ENCODE data around the gene GPX2. TPM values are rescaled to one million over a fixed set of nuclear protein-coding genes. Genes with fewer than 3 reads are reported as not detected.

The GPX2 gene
- not detected for polyA plus RNA-seq (2013, experiment 1 of 2)
- polyA plus RNA-seq (2013, experiment 2 of 2) = not detected

GRCh38 chr14:64942531-64943111, at the start of gene GPX2:
TSS of gene GPX2 (minus strand) at chr14:64942745. CDS start at chr14:64942726, 19 bp downstream.
- Histone ChIP-seq H3K79me1 (replicated peaks; ENCODE audit: low read length, poor library complexity, severe bottlenecking) (peaks cover 25% of the 10 kb centered on the region), H2BK5ac (ENCODE audit: low read depth, low read length, poor library complexity, severe bottlenecking) (no peak within 1 kb of the TSS), H3K36me3 (ENCODE audit: control insufficient read depth in 1 of 2, insufficient read depth in 2 of 2, low read depth in 1 of 2, low read length in 2 of 2) (peaks cover 31 to 58% of the 10 kb centered on the region in 2 experiments), H3K4me1 (ENCODE audit: control insufficient read depth, insufficient read depth, low read depth, low read length) (peaks cover 12% of the 10 kb centered on the region), H2BK12ac (ENCODE audit: low read length in 2 of 2) (no peak within 1 kb of the TSS), H4K8ac (ENCODE audit: low read length) (no peak within 1 kb of the TSS), H3K4me3 (ENCODE audit: insufficient read depth in 1 of 2, low read depth in 1 of 2, low read length in 2 of 2) (no peak within 1 kb of the TSS), H3K4ac (ENCODE audit: low read depth in 1 of 2, low read length in 2 of 2) (no peak within 1 kb of the TSS), H2BK120ac (ENCODE audit: low read depth, low read length) (no peak within 1 kb of the TSS), H3K23ac (ENCODE audit: low read length in 2 of 2) (no peak within 1 kb of the TSS), H2AK5ac (ENCODE audit: low read length, severe bottlenecking) (no peak within 1 kb of the TSS), H3K18ac (ENCODE audit: low read depth in 1 of 2, low read length in 2 of 2) (no peak within 1 kb of the TSS), H2BK15ac (ENCODE audit: low read depth, poor library complexity, severe bottlenecking) (no peak within 1 kb of the TSS), H4K91ac (ENCODE audit: low read length) (no peak within 1 kb of the TSS), H3K14ac (ENCODE audit: low read length in 2 of 2) (no peak within 1 kb of the TSS), H3K9me3 (ENCODE audit: control insufficient read depth, low read length) (no peaks in the 10 kb centered on the region), H3K4me2 (ENCODE audit: low read length, poor library complexity, severe bottlenecking) (no peak within 1 kb of the TSS), H3K27me3 (ENCODE audit: control insufficient read depth in 1 of 2, insufficient read depth in 1 of 2, low read length in 2 of 2) (no peaks in the 10 kb centered on the region), H3K9ac (ENCODE audit: low read length) (no peak within 1 kb of the TSS), H2AFZ (ENCODE audit: low read depth, low read length) (no peak within 1 kb of the TSS), H3K27ac (ENCODE audit: low read length, poor library complexity, severe bottlenecking) (no peak within 1 kb of the TSS)
- WGBS = 94% methylated on average over 13 of the region's 13 CpGs
- no peak for DNase-seq

- no peak overlapping the region for H3K27ac ChIP-seq (ENCODE audit: low read length, poor library complexity, severe bottlenecking)
- H3K4me3 ChIP-seq (ENCODE audit: insufficient read depth in 1 of 2, low read depth in 1 of 2, low read length in 2 of 2) = no peak overlapping the region
- H3K27me3 ChIP-seq (ENCODE audit: control insufficient read depth in 1 of 2, insufficient read depth in 1 of 2, low read length in 2 of 2) = no peaks in the 10 kb centered on the region
- peaks cover 0 to 2% of the 10 kb centered on the region in 2 experiments for H3K36me3 ChIP-seq (ENCODE audit: control insufficient read depth in 1 of 2, insufficient read depth in 2 of 2, low read depth in 1 of 2, low read length in 2 of 2)
- no peak overlapping the region for H4K91ac ChIP-seq (ENCODE audit: low read length)
- H3K18ac ChIP-seq (ENCODE audit: low read depth in 1 of 2, low read length in 2 of 2) = no peak overlapping the region
- no peak for DNase-seq
- H2AFZ ChIP-seq (ENCODE audit: low read depth, low read length) = no peak overlapping the region
- no peak overlapping the region for H2BK120ac ChIP-seq (ENCODE audit: low read depth, low read length)
- peaks cover 2% of the 10 kb centered on the region for H3K4me1 ChIP-seq (ENCODE audit: control insufficient read depth, insufficient read depth, low read depth, low read length)
- no peak overlapping the region for H2BK15ac ChIP-seq (ENCODE audit: low read depth, poor library complexity, severe bottlenecking)
- no peak overlapping the region for H3K9ac ChIP-seq (ENCODE audit: low read length)
- H2BK5ac ChIP-seq (ENCODE audit: low read depth, low read length, poor library complexity, severe bottlenecking) = no peak overlapping the region
- H3K79me1 ChIP-seq (replicated peaks; ENCODE audit: low read length, poor library complexity, severe bottlenecking) = peaks cover 37% of the 10 kb centered on the region
- H3K9me3 ChIP-seq (ENCODE audit: control insufficient read depth, low read length) = no peaks in the 10 kb centered on the region
- H4K8ac ChIP-seq (ENCODE audit: low read length) = no peak overlapping the region
- H3K23ac ChIP-seq (ENCODE audit: low read length in 2 of 2) = no peak overlapping the region
- no peak overlapping the region for H3K4me2 ChIP-seq (ENCODE audit: low read length, poor library complexity, severe bottlenecking)
- no peak overlapping the region for H2AK5ac ChIP-seq (ENCODE audit: low read length, severe bottlenecking)
- WGBS = 100% methylated on average over 4 of the region's 4 CpGs
- H3K4ac ChIP-seq (ENCODE audit: low read depth in 1 of 2, low read length in 2 of 2) = no peak overlapping the region
- H2BK12ac ChIP-seq (ENCODE audit: low read length in 2 of 2) = no peak overlapping the region
- no peak overlapping the region for H3K14ac ChIP-seq (ENCODE audit: low read length in 2 of 2)
Measured at GRCh38 chr14:64990939-64991338, 48.4 kb upstream of the GPX2 start.

GRCh38 chr14:64990296-64990695, 47.8 kb upstream of the GPX2 start:
- H3K9me3 ChIP-seq (ENCODE audit: control insufficient read depth, low read length) = no peaks in the 10 kb centered on the region
- peaks cover 33% of the 10 kb centered on the region for H3K79me1 ChIP-seq (replicated peaks; ENCODE audit: low read length, poor library complexity, severe bottlenecking)
- H3K27me3 ChIP-seq (ENCODE audit: control insufficient read depth in 1 of 2, insufficient read depth in 1 of 2, low read length in 2 of 2) = no peaks in the 10 kb centered on the region
- peaks cover 2% of the 10 kb centered on the region for H3K4me1 ChIP-seq (ENCODE audit: control insufficient read depth, insufficient read depth, low read depth, low read length)
- H3K4me2 ChIP-seq (ENCODE audit: low read length, poor library complexity, severe bottlenecking) = no peak overlapping the region
- H2BK120ac ChIP-seq (ENCODE audit: low read depth, low read length) = no peak overlapping the region
- H2AFZ ChIP-seq (ENCODE audit: low read depth, low read length) = no peak overlapping the region
- H3K14ac ChIP-seq (ENCODE audit: low read length in 2 of 2) = no peak overlapping the region
- no peak overlapping the region for H4K91ac ChIP-seq (ENCODE audit: low read length)
- peaks cover 0 to 2% of the 10 kb centered on the region in 2 experiments for H3K36me3 ChIP-seq (ENCODE audit: control insufficient read depth in 1 of 2, insufficient read depth in 2 of 2, low read depth in 1 of 2, low read length in 2 of 2)
- no peak overlapping the region for H2AK5ac ChIP-seq (ENCODE audit: low read length, severe bottlenecking)
- H3K9ac ChIP-seq (ENCODE audit: low read length) = no peak overlapping the region
- H3K4ac ChIP-seq (ENCODE audit: low read depth in 1 of 2, low read length in 2 of 2) = no peak overlapping the region
- 79% methylated on average over 3 of the region's 3 CpGs for WGBS
- H2BK5ac ChIP-seq (ENCODE audit: low read depth, low read length, poor library complexity, severe bottlenecking) = no peak overlapping the region
- no peak overlapping the region for H4K8ac ChIP-seq (ENCODE audit: low read length)
- DNase-seq = no peak
- H3K18ac ChIP-seq (ENCODE audit: low read depth in 1 of 2, low read length in 2 of 2) = no peak overlapping the region
- H3K23ac ChIP-seq (ENCODE audit: low read length in 2 of 2) = no peak overlapping the region
- H2BK15ac ChIP-seq (ENCODE audit: low read depth, poor library complexity, severe bottlenecking) = no peak overlapping the region
- H3K4me3 ChIP-seq (ENCODE audit: insufficient read depth in 1 of 2, low read depth in 1 of 2, low read length in 2 of 2) = no peak overlapping the region
- H2BK12ac ChIP-seq (ENCODE audit: low read length in 2 of 2) = no peak overlapping the region
- no peak overlapping the region for H3K27ac ChIP-seq (ENCODE audit: low read length, poor library complexity, severe bottlenecking)

- 4% methylated on average over 8 of the region's 8 CpGs for WGBS
- peak overlapping the region; percentile 69 to 96 for H3K4me3 ChIP-seq (ENCODE audit: insufficient read depth in 1 of 2, low read depth in 1 of 2, low read length in 2 of 2)
Measured at GRCh38 chr14:64987438-64987767, 44.9 kb upstream of the GPX2 start.

More at GRCh38 chr14:64987438-64987767, 44.9 kb upstream of the GPX2 start:
- Histone ChIP-seq H2BK15ac (ENCODE audit: low read depth, poor library complexity, severe bottlenecking) (peak overlapping the region; percentile 44), H3K27ac (ENCODE audit: low read length, poor library complexity, severe bottlenecking) (peak overlapping the region; percentile 39), H3K4ac (ENCODE audit: low read depth in 1 of 2, low read length in 2 of 2) (peak overlapping the region; percentile 2 to 35), H2AK5ac (ENCODE audit: low read length, severe bottlenecking) (no peak overlapping the region), H2BK12ac (ENCODE audit: low read length in 2 of 2) (no peak overlapping the region), H3K18ac (ENCODE audit: low read depth in 1 of 2, low read length in 2 of 2) (peak overlapping the region; percentile 61 to 67), H3K14ac (ENCODE audit: low read length in 2 of 2) (no peak overlapping the region), H4K91ac (ENCODE audit: low read length) (peak overlapping the region; percentile 92), H3K79me1 (replicated peaks; ENCODE audit: low read length, poor library complexity, severe bottlenecking) (peaks cover 22% of the 10 kb centered on the region), H4K8ac (ENCODE audit: low read length) (peak overlapping the region; percentile 70), H3K27me3 (ENCODE audit: control insufficient read depth in 1 of 2, insufficient read depth in 1 of 2, low read length in 2 of 2) (peaks cover 0 to 5% of the 10 kb centered on the region in 2 experiments), H3K4me2 (ENCODE audit: low read length, poor library complexity, severe bottlenecking) (peak overlapping the region; percentile 67), H3K36me3 (ENCODE audit: control insufficient read depth in 1 of 2, insufficient read depth in 2 of 2, low read depth in 1 of 2, low read length in 2 of 2) (peaks cover 0 to 2% of the 10 kb centered on the region in 2 experiments), H3K9me3 (ENCODE audit: control insufficient read depth, low read length) (no peaks in the 10 kb centered on the region), H3K23ac (ENCODE audit: low read length in 2 of 2) (no peak overlapping the region), H2AFZ (ENCODE audit: low read depth, low read length) (peak overlapping the region; percentile 37), H3K9ac (ENCODE audit: low read length) (peak overlapping the region; percentile 94), H2BK5ac (ENCODE audit: low read depth, low read length, poor library complexity, severe bottlenecking) (no peak overlapping the region), H3K4me1 (ENCODE audit: control insufficient read depth, insufficient read depth, low read depth, low read length) (peaks cover 4% of the 10 kb centered on the region), H2BK120ac (ENCODE audit: low read depth, low read length) (no peak overlapping the region)
- no peak for DNase-seq

Data from mesenchymal stem cell (in vitro differentiated cells and primary cell).